Smooth muscle cell (in vitro differentiated cells): Measurements from ENCODE around the gene ABCA5. TPM values are rescaled to one million over a fixed set of nuclear protein-coding genes. Genes with fewer than 3 reads are reported as not detected.

Experiments
- DNase-seq: peaks from one replicate; lab custom pipeline; 2025; ENCODE audit not compliant: unreplicated experiment; lab: John Stamatoyannopoulos, UW
- H2AFZ ChIP-seq: fragments of 200-600 bp; sonication (generic); 2 replicates; pipeline ENCODE4 v1.6.0; 2016; ENCODE audit warnings: antibody characterized with exemption, low read depth, mild to moderate bottlenecking
- H3F3A ChIP-seq: fragments of 200-600 bp; sonication (generic); 2 replicates; pipeline ENCODE4 v1.6.0; 2017; ENCODE audit warnings: antibody characterized with exemption, low read depth
- H3K27ac ChIP-seq: fragments of 200-600 bp; sonication (generic); 2 replicates; pipeline ENCODE4 v1.5.1; 2016; ENCODE audit warnings: low read depth, mild to moderate bottlenecking
- H3K27me3 ChIP-seq: fragments of 200-600 bp; sonication (generic); 2 replicates; pipeline ENCODE4 v1.6.1; 2016; ENCODE audit warnings: low read depth, mild to moderate bottlenecking
- H3K36me3 ChIP-seq: fragments of 200-600 bp; sonication (generic); 2 replicates; pipeline ENCODE4 v1.5.1; 2016; ENCODE audit warnings: low read depth
- H3K4me1 ChIP-seq: fragments of 200-600 bp; sonication (generic); 2 replicates; pipeline ENCODE4 v1.5.1; 2016; ENCODE audit warnings: low read depth
- H3K4me2 ChIP-seq: fragments of 200-600 bp; sonication (generic); 2 replicates; pipeline ENCODE4 v1.6.0; 2016; ENCODE audit warnings: mild to moderate bottlenecking
- H3K4me3 ChIP-seq: fragments of 200-600 bp; sonication (generic); 2 replicates; pipeline ENCODE4 v1.5.1; 2016; ENCODE audit warnings: mild to moderate bottlenecking
- H3K79me2 ChIP-seq: fragments of 200-600 bp; sonication (generic); 2 replicates; pipeline ENCODE4 v1.6.0; 2016; ENCODE audit warnings: low read depth, mild to moderate bottlenecking
- H3K9ac ChIP-seq: fragments of 200-600 bp; sonication (generic); 2 replicates; pipeline ENCODE4 v1.6.0; 2016; ENCODE audit warnings: low read depth
- H3K9me3 ChIP-seq: fragments of 200-600 bp; sonication (generic); replicated peaks from 2 replicates; pipeline ENCODE4 v1.5.1; 2016; ENCODE audit warnings: low read depth
- H4K20me1 ChIP-seq: fragments of 200-600 bp; sonication (generic); 2 replicates; pipeline ENCODE4 v1.6.0; 2016; ENCODE audit warnings: low read depth
- WGBS: methylation state at CpG from one replicate; pipeline ENCODE4 v1.1.7; 2016; ENCODE audit warnings: low lambda C conversion rate; 5-methylcytosine and 5-hydroxymethylcytosine counted together
- polyA plus RNA-seq: library from polyadenylated mRNA; unstranded; fragments of >200 nt; fragmentation: Nextera tagmentation; extraction: Ambion mirVana; gene quantifications from 2 replicates; pipeline ENCODE4 v1.2.1, GENCODE V29; 2016
- total RNA-seq: library from RNA; depleted of rRNA; stranded (reverse); fragments of >200 nt; gene quantifications from 2 replicates; pipeline ENCODE4 v1.2.3, GENCODE V29; 2014
- TF ChIP-seq, protein P1 (sequence below): fragments of 200-600 bp; sonication (generic); IDR thresholded peaks from 2 replicates; pipeline ENCODE4 v1.5.1; 2017; ENCODE audit warnings: borderline replicate concordance, mild to moderate bottlenecking, antibody characterized with exemption; ENCODE audit not compliant: insufficient read depth, poor library complexity, severe bottlenecking

Gene ABCA5
- total and polyA plus RNA-seq, 2 experiments from 2014 or later: 2.2 to 11.3 TPM

GRCh38 chr17:69228576-69228975 is 98.4 kb downstream of the ABCA5 start, which contains the start of gene ABCA10:
ABCA10 (minus strand) TSS chr17:69228824; CDS start chr17:69225358, 3,466 bp downstream.
- DNase-seq: no peak
- Histone ChIP-seq H3F3A (no peaks in the 10 kb centered on the region), H4K20me1 (no peaks in the 10 kb centered on the region), H3K27me3 (no peaks in the 10 kb centered on the region), H3K79me2 (no peaks in the 10 kb centered on the region), H3K4me1 (peaks cover 5% of the 10 kb centered on the region), H3K36me3 (no peaks in the 10 kb centered on the region), H2AFZ (no peak within 1 kb of the TSS), H3K27ac (no peak within 1 kb of the TSS), H3K4me2 (no peak within 1 kb of the TSS), H3K4me3 (no peak within 1 kb of the TSS), H3K9ac (no peak within 1 kb of the TSS), H3K9me3 (no peaks in the 10 kb centered on the region)
- WGBS: 100% methylated on average over 1 of the region's 1 CpG
- TF ChIP-seq, protein P1, sequence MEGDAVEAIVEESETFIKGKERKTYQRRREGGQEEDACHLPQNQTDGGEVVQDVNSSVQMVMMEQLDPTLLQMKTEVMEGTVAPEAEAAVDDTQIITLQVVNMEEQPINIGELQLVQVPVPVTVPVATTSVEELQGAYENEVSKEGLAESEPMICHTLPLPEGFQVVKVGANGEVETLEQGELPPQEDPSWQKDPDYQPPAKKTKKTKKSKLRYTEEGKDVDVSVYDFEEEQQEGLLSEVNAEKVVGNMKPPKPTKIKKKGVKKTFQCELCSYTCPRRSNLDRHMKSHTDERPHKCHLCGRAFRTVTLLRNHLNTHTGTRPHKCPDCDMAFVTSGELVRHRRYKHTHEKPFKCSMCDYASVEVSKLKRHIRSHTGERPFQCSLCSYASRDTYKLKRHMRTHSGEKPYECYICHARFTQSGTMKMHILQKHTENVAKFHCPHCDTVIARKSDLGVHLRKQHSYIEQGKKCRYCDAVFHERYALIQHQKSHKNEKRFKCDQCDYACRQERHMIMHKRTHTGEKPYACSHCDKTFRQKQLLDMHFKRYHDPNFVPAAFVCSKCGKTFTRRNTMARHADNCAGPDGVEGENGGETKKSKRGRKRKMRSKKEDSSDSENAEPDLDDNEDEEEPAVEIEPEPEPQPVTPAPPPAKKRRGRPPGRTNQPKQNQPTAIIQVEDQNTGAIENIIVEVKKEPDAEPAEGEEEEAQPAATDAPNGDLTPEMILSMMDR: no peak

- H3K79me2 ChIP-seq: no peaks in the 10 kb centered on the region
- H3K27ac ChIP-seq: no peak overlapping the region
- no peak overlapping the region for H3K4me3 ChIP-seq
Observed at GRCh38 chr17:69228018-69228417, 98.9 kb downstream of the ABCA5 start.

GRCh38 chr17:69227541-69227940 is 99.4 kb downstream of the ABCA5 start:
- TF ChIP-seq, protein P1: no peak
- Histone ChIP-seq H3K9me3 (no peaks in the 10 kb centered on the region), H3K4me2 (no peak overlapping the region), H4K20me1 (no peaks in the 10 kb centered on the region), H3K4me3 (no peak overlapping the region), H3F3A (no peaks in the 10 kb centered on the region), H3K27ac (no peak overlapping the region), H3K4me1 (peaks cover 8% of the 10 kb centered on the region), H3K79me2 (no peaks in the 10 kb centered on the region), H3K9ac (no peak overlapping the region), H2AFZ (no peak overlapping the region), H3K27me3 (no peaks in the 10 kb centered on the region), H3K36me3 (no peaks in the 10 kb centered on the region)
- DNase-seq: no peak
- 92% methylated on average over 2 of the region's 2 CpGs for WGBS

More at GRCh38 chr17:69228018-69228417, 98.9 kb downstream of the ABCA5 start:
- Histone ChIP-seq H3K9me3 (no peaks in the 10 kb centered on the region), H2AFZ (no peak overlapping the region), H3K4me2 (no peak overlapping the region), H3F3A (no peaks in the 10 kb centered on the region), H3K4me1 (peaks cover 8% of the 10 kb centered on the region), H3K27me3 (no peaks in the 10 kb centered on the region), H3K36me3 (no peaks in the 10 kb centered on the region), H4K20me1 (no peaks in the 10 kb centered on the region), H3K9ac (no peak overlapping the region)
- TF ChIP-seq, protein P1: no peak
- no peak for DNase-seq

- H3K27ac ChIP-seq: no peak overlapping the region
- no peak for DNase-seq
- H3K9ac ChIP-seq: no peak overlapping the region
- WGBS: 79% methylated on average over 3 of the region's 3 CpGs
- no peaks in the 10 kb centered on the region for H3K36me3 ChIP-seq
- TF ChIP-seq, protein P1: no peak
- H3K4me2 ChIP-seq: peak overlapping the region; percentile 60
- no peaks in the 10 kb centered on the region for H3K27me3 ChIP-seq
- H3K4me1 ChIP-seq: peaks cover 8% of the 10 kb centered on the region
- H4K20me1 ChIP-seq: no peaks in the 10 kb centered on the region
- no peak overlapping the region for H3K4me3 ChIP-seq
- H2AFZ ChIP-seq: peak overlapping the region; percentile 48
- no peaks in the 10 kb centered on the region for H3K79me2 ChIP-seq
- H3K9me3 ChIP-seq: no peaks in the 10 kb centered on the region
- no peaks in the 10 kb centered on the region for H3F3A ChIP-seq
Observed at GRCh38 chr17:69223809-69224208, 103.1 kb downstream of the ABCA5 start.
